VCaP (cell line): ENCODE measurements around the gene ZNF682.
A peak's percentile ranks its signal among the peaks of the same experiment; 100 is the strongest.
"Not testable (repeated sequence)": the region's sequence is repeated elsewhere in the genome, so short reads cannot be mapped to it uniquely, and the experiment has no call there.

Experiments
- H3K27ac ChIP-seq: fragments of 450-650 bp; 2 replicates; pipeline ENCODE4 v1.5.1; 2017
- CTCF ChIP-seq: fragments of 450-650 bp; conservative IDR thresholded peaks from 2 replicates; pipeline ENCODE4 v1.5.1; 2017; ENCODE audit warnings: mild to moderate bottlenecking, moderate library complexity

The ZNF682 gene

GRCh38 chr19:20038358-20039202, 725 bp downstream of the ZNF682 start:
- no peak for TF ChIP-seq CTCF
- H3K27ac ChIP-seq: peak overlapping the region; percentile 82

DNA sequence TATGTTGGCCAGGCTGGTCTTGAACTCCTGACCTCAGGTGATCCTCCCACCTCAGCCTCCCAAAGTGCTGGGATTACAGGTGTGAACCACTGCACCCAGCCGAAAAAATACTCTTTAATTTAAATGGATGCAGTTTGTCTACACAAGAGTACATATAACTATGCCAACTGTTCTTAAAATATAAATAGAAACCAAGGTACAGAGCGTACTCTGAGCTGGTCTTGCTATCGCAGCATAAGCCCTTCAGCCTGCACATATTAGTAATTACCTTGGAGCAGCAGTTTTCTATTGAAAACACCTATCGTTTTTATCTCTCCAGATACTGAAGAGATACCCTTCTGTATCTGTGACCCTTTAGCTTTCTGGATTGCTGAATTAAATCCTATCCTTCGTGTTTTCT, 3.4 kb downstream of the ZNF682 start:
- H3K27ac ChIP-seq: no peak overlapping the region
- TF ChIP-seq CTCF: no peak

DNA sequence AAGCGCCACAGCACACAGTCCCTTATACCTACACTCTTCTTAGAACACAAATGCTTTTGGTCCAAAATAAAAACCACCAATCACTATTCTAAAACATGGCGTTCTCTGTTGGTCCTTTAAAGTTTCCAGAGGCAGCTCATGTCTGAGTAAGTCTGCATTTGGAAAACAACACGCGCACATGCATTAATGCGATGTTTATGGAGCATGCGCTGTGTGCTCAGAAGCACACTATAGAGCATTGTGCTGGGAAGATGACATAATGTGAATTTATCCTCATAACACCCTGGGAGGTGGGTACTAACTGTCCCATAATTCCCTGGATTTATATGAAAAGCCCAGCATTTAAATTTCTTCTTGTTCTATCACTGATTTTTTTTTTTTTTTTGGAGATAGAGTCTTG, 10.7 kb downstream of the ZNF682 start:
- no peak for TF ChIP-seq CTCF
- no peak overlapping the region for H3K27ac ChIP-seq

- H3K27ac ChIP-seq: no peak overlapping the region
- no peak for TF ChIP-seq CTCF
Measured at GRCh38 chr19:20005741-20006140, 33.6 kb downstream of the ZNF682 start.

DNA sequence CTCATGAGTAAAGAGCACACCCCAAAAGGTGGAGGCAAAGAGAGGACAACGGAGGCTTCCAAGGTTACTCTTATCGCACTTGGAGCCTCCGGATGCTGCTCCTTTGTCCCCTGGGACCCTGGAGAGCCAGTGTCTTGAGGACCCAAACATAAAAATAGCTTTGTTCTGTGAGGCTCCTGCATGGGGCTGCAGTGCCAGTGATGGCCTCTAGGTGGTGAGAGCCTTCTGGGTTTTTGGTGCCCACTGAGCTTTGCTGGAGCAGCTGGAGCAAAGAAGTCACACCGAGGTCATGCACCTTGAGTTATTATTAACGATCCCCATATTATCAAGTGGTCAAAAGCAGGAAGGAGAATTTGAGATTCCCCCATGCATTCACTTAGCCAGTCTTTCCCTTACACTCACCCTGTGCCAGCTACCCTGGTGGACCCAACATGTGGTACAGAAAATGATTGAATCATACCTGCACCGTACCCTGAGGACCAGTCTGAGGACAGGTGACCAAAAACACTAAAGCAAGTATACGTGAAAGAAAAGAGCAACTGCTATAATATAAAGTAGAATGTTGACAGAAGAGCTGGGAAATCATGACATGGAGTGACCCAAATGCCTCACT, 41.5 kb downstream of the ZNF682 start:
- H3K27ac ChIP-seq: no peak overlapping the region
- TF ChIP-seq CTCF: peak; percentile 75

DNA sequence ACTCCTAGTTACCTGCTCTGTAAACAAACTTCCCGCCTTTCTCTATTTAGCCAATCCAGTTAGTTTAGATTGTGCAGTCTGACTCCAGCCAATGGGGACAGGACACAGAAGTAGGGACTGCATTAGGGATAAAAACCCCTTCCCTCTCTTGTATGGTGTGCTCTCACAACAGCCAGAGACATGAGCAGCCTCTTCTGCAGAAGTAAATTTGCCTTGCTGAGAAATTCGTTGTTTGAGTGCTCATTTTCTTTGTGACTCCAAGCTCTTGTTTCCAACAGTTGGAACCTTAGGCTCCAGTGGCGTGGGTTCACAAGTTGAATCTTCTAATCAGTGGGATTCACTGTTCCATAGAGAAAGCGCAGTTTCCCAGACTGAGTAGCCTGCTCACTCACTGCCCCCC, 72.4 kb downstream of the ZNF682 start:
- no peak for TF ChIP-seq CTCF
- no peak overlapping the region for H3K27ac ChIP-seq

DNA sequence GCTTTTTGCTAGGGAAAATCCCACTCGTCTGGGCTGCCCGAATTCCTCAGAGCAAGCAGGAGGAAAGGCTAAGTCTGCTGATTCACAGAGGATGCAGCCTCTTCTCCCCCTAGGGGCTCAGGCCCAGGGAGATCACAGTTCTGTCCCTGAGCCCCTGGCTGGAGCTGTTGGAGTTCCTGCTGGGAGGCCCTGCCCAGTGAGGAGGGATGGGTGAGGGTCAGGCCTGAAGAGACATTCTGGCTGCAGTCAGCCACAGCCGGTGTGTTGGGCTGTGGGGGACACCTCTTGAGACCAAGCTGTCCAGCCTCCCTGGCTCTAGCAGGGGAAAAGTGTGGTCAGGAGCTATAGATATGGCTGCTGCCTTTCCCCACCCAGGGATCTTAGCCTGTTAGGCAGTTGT, 73.2 kb downstream of the ZNF682 start:
- not testable (repeated sequence) for H3K27ac ChIP-seq

GRCh38 chr19:19964416-19964815, 74.9 kb downstream of the ZNF682 start:
- TF ChIP-seq CTCF: no peak
- no peak overlapping the region for H3K27ac ChIP-seq
